ENCODE measurements around the gene SPATA6. TPM values are rescaled to one million over a fixed set of nuclear protein-coding genes. Genes with fewer than 3 reads are reported as not detected.

SPATA6 gene
- total and polyA plus RNA-seq, 2 experiments from 2014 or later = 7.4 to 7.6 TPM

GRCh38 chr1:48405400-48405799, 66.6 kb downstream of the SPATA6 start:
- Histone ChIP-seq H3K27ac (no peak overlapping the region), H3K36me3 (no peaks in the 10 kb centered on the region), H3K4me3 (no peak overlapping the region), H3K4me1 (ENCODE audit: low read depth) (no peaks in the 10 kb centered on the region), H3K9me3 (ENCODE audit: low read depth) (no peaks in the 10 kb centered on the region), H3K27me3 (no peaks in the 10 kb centered on the region)
- peak in 1 of 2 donors; percentile 2 for DNase-seq (ENCODE audit: low read depth in 1 of 2, low spot score in 1 of 2)
- no peak for TF ChIP-seq CTCF (IDR thresholded peaks at IDR 0.05; ENCODE audit: low read depth, low read length)

GRCh38 chr1:48402599-48402998, 69.4 kb downstream of the SPATA6 start:
- peaks cover 2% of the 10 kb centered on the region for H3K36me3 ChIP-seq
- no peak for DNase-seq (ENCODE audit: low read depth in 1 of 2, low spot score in 1 of 2)
- no peaks in the 10 kb centered on the region for H3K27me3 ChIP-seq
- H3K27ac ChIP-seq = no peak overlapping the region
- H3K4me1 ChIP-seq (ENCODE audit: low read depth) = no peaks in the 10 kb centered on the region
- no peak overlapping the region for H3K4me3 ChIP-seq
- no peak for TF ChIP-seq CTCF (IDR thresholded peaks at IDR 0.05; ENCODE audit: low read depth, low read length)
- no peaks in the 10 kb centered on the region for H3K9me3 ChIP-seq (ENCODE audit: low read depth)

GRCh38 chr1:48396208-48396607, 75.8 kb downstream of the SPATA6 start:
- H3K4me1 ChIP-seq (ENCODE audit: low read depth) = no peaks in the 10 kb centered on the region
- H3K27ac ChIP-seq = no peak overlapping the region
- DNase-seq (ENCODE audit: low read depth in 1 of 2, low spot score in 1 of 2) = no peak
- H3K27me3 ChIP-seq = no peaks in the 10 kb centered on the region
- H3K9me3 ChIP-seq (ENCODE audit: low read depth) = no peaks in the 10 kb centered on the region
- no peak overlapping the region for H3K4me3 ChIP-seq
- H3K36me3 ChIP-seq = peaks cover 2% of the 10 kb centered on the region
- TF ChIP-seq CTCF (IDR thresholded peaks at IDR 0.05; ENCODE audit: low read depth, low read length) = no peak

- Histone ChIP-seq H3K4me3 (no peak overlapping the region), H3K27me3 (no peaks in the 10 kb centered on the region), H3K4me1 (ENCODE audit: low read depth) (no peaks in the 10 kb centered on the region), H3K9me3 (ENCODE audit: low read depth) (no peaks in the 10 kb centered on the region), H3K36me3 (no peaks in the 10 kb centered on the region), H3K27ac (no peak overlapping the region)
- no peak for DNase-seq (ENCODE audit: low read depth in 1 of 2, low spot score in 1 of 2)
- no peak for TF ChIP-seq CTCF (IDR thresholded peaks at IDR 0.05; ENCODE audit: low read depth, low read length)
Observed at GRCh38 chr1:48391926-48392325, 80.1 kb downstream of the SPATA6 start.

GRCh38 chr1:48387409-48387808, 84.6 kb downstream of the SPATA6 start:
- Histone ChIP-seq H3K27ac (no peak overlapping the region), H3K9me3 (ENCODE audit: low read depth) (no peaks in the 10 kb centered on the region), H3K36me3 (no peaks in the 10 kb centered on the region), H3K27me3 (no peaks in the 10 kb centered on the region), H3K4me3 (no peak overlapping the region), H3K4me1 (ENCODE audit: low read depth) (no peaks in the 10 kb centered on the region)
- DNase-seq (ENCODE audit: low read depth in 1 of 2, low spot score in 1 of 2) = no peak
- TF ChIP-seq CTCF (IDR thresholded peaks at IDR 0.05; ENCODE audit: low read depth, low read length) = no peak

- H3K9me3 ChIP-seq (ENCODE audit: low read depth) = no peaks in the 10 kb centered on the region
- no peak overlapping the region for H3K27ac ChIP-seq
- no peaks in the 10 kb centered on the region for H3K27me3 ChIP-seq
- DNase-seq (ENCODE audit: low read depth in 1 of 2, low spot score in 1 of 2) = no peak
- no peak overlapping the region for H3K4me3 ChIP-seq
- no peak for TF ChIP-seq CTCF (IDR thresholded peaks at IDR 0.05; ENCODE audit: low read depth, low read length)
- no peaks in the 10 kb centered on the region for H3K36me3 ChIP-seq
- H3K4me1 ChIP-seq (ENCODE audit: low read depth) = no peaks in the 10 kb centered on the region
Observed at GRCh38 chr1:48374785-48375184, 97.2 kb downstream of the SPATA6 start.

Measured in cardiac muscle cell (in vitro differentiated cells and primary cell).